Measurements from ENCODE around the gene MSRB3.

Gene MSRB3

DNA sequence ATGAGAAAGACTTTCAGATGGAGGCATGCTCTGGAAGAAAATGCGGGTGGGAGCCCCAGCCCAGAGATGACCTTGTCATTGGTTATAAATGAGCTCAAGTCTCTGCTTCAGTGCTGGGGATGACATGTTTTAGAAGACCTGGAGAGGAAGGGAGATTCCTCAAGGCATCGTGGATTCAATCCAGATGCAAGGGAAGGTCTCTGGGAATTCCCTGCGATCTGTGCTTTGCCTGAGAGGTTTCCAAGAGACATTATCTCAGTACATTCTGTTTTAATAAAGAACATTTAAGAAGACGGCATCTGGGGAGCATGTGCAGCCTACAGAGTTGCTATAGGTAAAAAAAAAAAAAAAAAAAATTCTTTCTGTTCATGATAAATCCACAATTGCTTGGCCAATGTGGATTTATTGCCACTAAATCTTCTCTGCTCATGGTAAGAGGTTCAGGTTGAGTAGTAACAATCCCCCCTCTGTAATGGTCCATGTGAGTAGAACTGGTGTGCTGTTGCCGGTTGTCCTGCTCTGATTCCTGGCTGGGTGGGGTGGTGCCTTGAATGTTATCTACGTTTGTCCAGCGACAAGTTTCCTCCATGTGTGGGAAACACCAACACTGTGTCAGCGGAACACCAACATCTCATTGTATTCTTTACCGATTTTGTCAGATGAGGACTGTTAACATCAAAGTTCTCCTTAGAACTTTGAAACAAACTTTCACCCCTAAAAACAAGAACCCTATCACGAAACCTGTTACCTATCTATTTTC is 230.0 kb downstream of the MSRB3 start:
- H3K27me3 ChIP-seq (ENCODE audit: control insufficient read depth, insufficient read depth, low read length): peaks cover 5% of the 10 kb centered on the region
- no peak overlapping the region for H3K9ac ChIP-seq (ENCODE audit: low read depth, low read length)
- H3K4me3 ChIP-seq (ENCODE audit: low read depth, low read length): no peak overlapping the region
- peaks cover 11% of the 10 kb centered on the region for H3K4me1 ChIP-seq (ENCODE audit: control insufficient read depth, insufficient read depth, low read length)
- H3K9me3 ChIP-seq (ENCODE audit: control insufficient read depth, insufficient read depth, low read length): no peaks in the 10 kb centered on the region
- H3K36me3 ChIP-seq (ENCODE audit: control insufficient read depth, insufficient read depth, low read length): no peaks in the 10 kb centered on the region

GRCh38 chr12:65510007-65510406 is 231.5 kb downstream of the MSRB3 start:
- no peak overlapping the region for H3K9ac ChIP-seq (ENCODE audit: low read depth, low read length)
- H3K27me3 ChIP-seq (ENCODE audit: control insufficient read depth, insufficient read depth, low read length): peaks cover 5% of the 10 kb centered on the region
- H3K4me1 ChIP-seq (ENCODE audit: control insufficient read depth, insufficient read depth, low read length): peaks cover 11% of the 10 kb centered on the region
- H3K4me3 ChIP-seq (ENCODE audit: low read depth, low read length): no peak overlapping the region
- no peaks in the 10 kb centered on the region for H3K36me3 ChIP-seq (ENCODE audit: control insufficient read depth, insufficient read depth, low read length)
- no peaks in the 10 kb centered on the region for H3K9me3 ChIP-seq (ENCODE audit: control insufficient read depth, insufficient read depth, low read length)

GRCh38 chr12:65510584-65511050 is 232.1 kb downstream of the MSRB3 start:
- no peaks in the 10 kb centered on the region for H3K36me3 ChIP-seq (ENCODE audit: control insufficient read depth, insufficient read depth, low read length)
- H3K4me3 ChIP-seq (ENCODE audit: low read depth, low read length): no peak overlapping the region
- H3K9me3 ChIP-seq (ENCODE audit: control insufficient read depth, insufficient read depth, low read length): no peaks in the 10 kb centered on the region
- H3K27me3 ChIP-seq (ENCODE audit: control insufficient read depth, insufficient read depth, low read length): peaks cover 5% of the 10 kb centered on the region
- peaks cover 11% of the 10 kb centered on the region for H3K4me1 ChIP-seq (ENCODE audit: control insufficient read depth, insufficient read depth, low read length)
- no peak overlapping the region for H3K9ac ChIP-seq (ENCODE audit: low read depth, low read length)

GRCh38 chr12:65511134-65511834 is 232.8 kb downstream of the MSRB3 start:
- Histone ChIP-seq H3K4me3 (ENCODE audit: low read depth, low read length) (peak overlapping the region; percentile 5), H3K9ac (ENCODE audit: low read depth, low read length) (no peak overlapping the region), H3K9me3 (ENCODE audit: control insufficient read depth, insufficient read depth, low read length) (no peaks in the 10 kb centered on the region), H3K4me1 (ENCODE audit: control insufficient read depth, insufficient read depth, low read length) (peaks cover 11% of the 10 kb centered on the region), H3K27me3 (ENCODE audit: control insufficient read depth, insufficient read depth, low read length) (peaks cover 5% of the 10 kb centered on the region), H3K36me3 (ENCODE audit: control insufficient read depth, insufficient read depth, low read length) (no peaks in the 10 kb centered on the region)

GRCh38 chr12:65511912-65512311 is 233.4 kb downstream of the MSRB3 start:
- Histone ChIP-seq H3K27me3 (ENCODE audit: control insufficient read depth, insufficient read depth, low read length) (peaks cover 5% of the 10 kb centered on the region), H3K9ac (ENCODE audit: low read depth, low read length) (no peak overlapping the region), H3K4me1 (ENCODE audit: control insufficient read depth, insufficient read depth, low read length) (peaks cover 11% of the 10 kb centered on the region), H3K9me3 (ENCODE audit: control insufficient read depth, insufficient read depth, low read length) (no peaks in the 10 kb centered on the region), H3K36me3 (ENCODE audit: control insufficient read depth, insufficient read depth, low read length) (no peaks in the 10 kb centered on the region), H3K4me3 (ENCODE audit: low read depth, low read length) (no peak overlapping the region)
